Ascending aorta (tissue), 2 donors: ENCODE results near the gene ESR1. TPM values are rescaled to one million over a fixed set of nuclear protein-coding genes. Genes with fewer than 3 reads are reported as not detected.
A peak's percentile ranks its signal among the peaks of the same experiment; 100 is the strongest.
"Not testable (repeated sequence)": the region's sequence is repeated elsewhere in the genome, so short reads cannot be mapped to it uniquely, and the experiment has no call there.

ENCODE experiments used
- DNase-seq, 2 donors: peaks; one replicate each; pipeline ENCODE4 v3.0.0-alpha.2; 2019; ENCODE audit warnings: low spot score in 2 of 2
- H3K27ac ChIP-seq, 2 donors: fragments of 200-600 bp; sonication (generic); one replicate each; pipeline ENCODE4 v1.5.1; 2016 to 2017; ENCODE audit warnings: mild to moderate bottlenecking in 1 of 2
- H3K27me3 ChIP-seq: fragments of 200-600 bp; sonication (generic); one replicate; pipeline ENCODE4 v1.5.1; 2017
- H3K36me3 ChIP-seq, 2 donors: fragments of 200-600 bp; sonication (generic); one replicate each; pipeline ENCODE4 v1.5.1; 2016
- H3K4me1 ChIP-seq, 2 donors: fragments of 200-600 bp; sonication (generic); one replicate each; pipeline ENCODE4 v1.5.1; 2016 to 2017; ENCODE audit warnings: mild to moderate bottlenecking in 1 of 2
- H3K4me3 ChIP-seq, 2 donors: fragments of 200-600 bp; sonication (generic); one replicate each; pipeline ENCODE4 v1.5.1; 2016 to 2017; ENCODE audit warnings: mild to moderate bottlenecking in 1 of 2
- H3K9me3 ChIP-seq, 2 donors: fragments of 200-600 bp; sonication (generic); one replicate each; pipeline ENCODE4 v1.5.1; 2016
- intact Hi-C: fragments of 100-400 bp; cut with DNase I; formaldehyde crosslinking; loops from one replicate; pipeline ENCODE4 v1.15.1; 2023
- total RNA-seq: library from RNA; depleted of rRNA; stranded (reverse); fragments of >200 nt; gene quantifications from one replicate; pipeline ENCODE4 v1.1.0, GENCODE V29; 2016
- TF ChIP-seq, protein P1 (sequence below), 3 experiments: fragments of 200-600 bp in 2 of 3; fragments of 450-650 bp in 1 of 3; sonication (generic) in 2 of 3; IDR thresholded peaks; one replicate each; pipeline ENCODE4 v1.5.1; 2016 to 2019; ENCODE audit warnings: antibody characterized with exemption in 3 of 3, mild to moderate bottlenecking in 1 of 3, moderate library complexity in 1 of 3

ESR1 gene
- total RNA-seq, 1 donor from 2014 or later: 3.0 TPM

DNA sequence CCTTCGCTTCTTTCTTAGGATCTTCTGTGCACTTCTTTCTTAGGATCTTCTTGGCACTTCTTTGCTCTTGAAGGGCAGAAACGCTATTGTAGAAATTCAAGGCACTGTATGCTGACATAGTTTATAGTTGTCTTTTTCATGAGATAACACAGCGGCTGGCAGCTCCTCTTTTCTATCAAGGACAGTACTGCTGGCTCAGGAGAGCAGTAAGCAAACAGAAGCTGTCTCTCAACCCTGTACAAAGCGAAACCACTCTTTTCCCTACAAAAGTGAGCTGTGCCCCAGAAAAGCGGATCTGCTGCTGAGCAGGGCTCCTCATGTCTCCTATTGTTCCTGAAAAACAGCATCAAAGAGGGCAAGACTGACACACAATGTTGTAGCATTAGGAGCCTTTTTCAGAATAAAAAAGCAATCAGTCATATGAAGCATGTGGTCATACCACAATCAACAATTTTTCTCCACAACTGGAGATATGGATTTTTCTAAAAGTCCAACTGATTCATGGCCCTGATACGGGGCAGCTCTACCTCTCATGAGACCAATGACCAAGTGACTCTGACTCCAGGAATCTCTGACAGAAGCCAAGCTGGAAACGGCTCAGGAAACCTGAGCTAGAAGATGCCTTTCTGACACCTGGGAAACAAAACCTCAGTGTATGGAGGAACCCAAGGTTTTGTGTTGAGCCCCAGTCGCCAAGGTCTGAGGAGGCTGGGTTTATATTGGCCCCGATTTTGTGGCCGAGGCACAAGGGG is 255.9 kb downstream of the ESR1 start:
- H3K27ac ChIP-seq: no peak overlapping the region
- H3K4me1 ChIP-seq: peaks cover 0 to 4% of the 10 kb centered on the region in 2 donors
- intact Hi-C loops: no loop called here
- H3K9me3 ChIP-seq: no peaks in the 10 kb centered on the region
- no peak overlapping the region for H3K4me3 ChIP-seq
- TF ChIP-seq, protein P1, sequence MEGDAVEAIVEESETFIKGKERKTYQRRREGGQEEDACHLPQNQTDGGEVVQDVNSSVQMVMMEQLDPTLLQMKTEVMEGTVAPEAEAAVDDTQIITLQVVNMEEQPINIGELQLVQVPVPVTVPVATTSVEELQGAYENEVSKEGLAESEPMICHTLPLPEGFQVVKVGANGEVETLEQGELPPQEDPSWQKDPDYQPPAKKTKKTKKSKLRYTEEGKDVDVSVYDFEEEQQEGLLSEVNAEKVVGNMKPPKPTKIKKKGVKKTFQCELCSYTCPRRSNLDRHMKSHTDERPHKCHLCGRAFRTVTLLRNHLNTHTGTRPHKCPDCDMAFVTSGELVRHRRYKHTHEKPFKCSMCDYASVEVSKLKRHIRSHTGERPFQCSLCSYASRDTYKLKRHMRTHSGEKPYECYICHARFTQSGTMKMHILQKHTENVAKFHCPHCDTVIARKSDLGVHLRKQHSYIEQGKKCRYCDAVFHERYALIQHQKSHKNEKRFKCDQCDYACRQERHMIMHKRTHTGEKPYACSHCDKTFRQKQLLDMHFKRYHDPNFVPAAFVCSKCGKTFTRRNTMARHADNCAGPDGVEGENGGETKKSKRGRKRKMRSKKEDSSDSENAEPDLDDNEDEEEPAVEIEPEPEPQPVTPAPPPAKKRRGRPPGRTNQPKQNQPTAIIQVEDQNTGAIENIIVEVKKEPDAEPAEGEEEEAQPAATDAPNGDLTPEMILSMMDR (IDR thresholded peaks at IDR 0.05): no peak
- no peaks in the 10 kb centered on the region for H3K27me3 ChIP-seq
- no peak for DNase-seq
- no peaks in the 10 kb centered on the region for H3K36me3 ChIP-seq

DNA sequence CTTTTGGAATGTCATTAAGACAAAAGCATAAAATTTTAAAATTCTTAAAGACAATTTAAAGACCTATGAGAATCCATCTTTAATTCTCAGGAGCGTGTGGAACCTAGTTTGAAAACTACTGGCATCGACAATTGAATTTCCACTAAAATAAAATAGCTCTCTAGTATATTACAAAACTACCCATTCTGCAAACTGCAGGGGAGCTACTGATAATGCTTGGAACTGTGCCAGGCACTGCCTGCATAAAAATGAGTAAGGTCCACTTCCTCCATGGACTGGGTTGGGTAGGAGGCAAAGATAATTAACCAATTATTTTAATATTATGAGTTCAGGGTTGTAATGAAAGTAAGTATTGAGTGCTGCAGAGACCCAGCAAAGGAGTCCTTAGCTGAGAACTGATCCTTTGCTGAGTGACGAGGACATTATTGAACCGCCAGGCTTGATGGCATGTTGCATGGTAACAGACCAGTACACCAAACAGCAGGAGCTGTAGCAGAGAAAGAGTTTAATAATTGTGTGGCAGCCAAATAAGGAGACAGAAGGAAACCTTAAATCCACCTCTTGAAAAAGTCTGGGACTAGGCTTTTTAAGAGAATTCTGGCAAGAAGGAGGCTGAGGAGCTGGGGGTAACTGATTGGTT is 261.3 kb downstream of the ESR1 start:
- TF ChIP-seq, protein P1 (IDR thresholded peaks at IDR 0.05): no peak
- no peak for DNase-seq
- no peak overlapping the region for H3K27ac ChIP-seq
- H3K27me3 ChIP-seq: no peaks in the 10 kb centered on the region
- intact Hi-C loops: no loop called here
- no peak overlapping the region for H3K4me3 ChIP-seq
- H3K9me3 ChIP-seq: no peaks in the 10 kb centered on the region
- H3K36me3 ChIP-seq: no peaks in the 10 kb centered on the region
- H3K4me1 ChIP-seq: peaks cover 0 to 2% of the 10 kb centered on the region in 2 donors

DNA sequence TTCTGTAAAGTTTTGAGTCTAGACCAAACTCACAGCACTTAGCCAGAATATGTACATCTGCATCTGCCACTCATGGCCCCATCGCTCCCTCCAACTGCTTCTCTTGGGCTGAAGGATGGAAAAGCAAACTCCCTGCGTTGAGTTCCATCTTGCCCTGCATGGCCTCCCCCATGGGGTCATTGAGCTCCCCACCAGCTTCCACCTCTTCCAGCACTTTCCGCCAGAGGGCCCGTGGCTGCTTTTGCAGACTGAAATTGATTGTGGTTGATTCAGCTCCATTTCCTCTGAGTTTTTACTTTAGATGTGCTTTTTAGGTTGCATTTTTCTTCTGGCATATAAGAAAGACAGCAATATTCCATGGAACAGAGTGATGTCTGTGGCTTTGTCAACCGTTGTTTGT is 263.1 kb downstream of the ESR1 start:
- H3K27ac ChIP-seq: no peak overlapping the region
- intact Hi-C loops: no loop called here

DNA sequence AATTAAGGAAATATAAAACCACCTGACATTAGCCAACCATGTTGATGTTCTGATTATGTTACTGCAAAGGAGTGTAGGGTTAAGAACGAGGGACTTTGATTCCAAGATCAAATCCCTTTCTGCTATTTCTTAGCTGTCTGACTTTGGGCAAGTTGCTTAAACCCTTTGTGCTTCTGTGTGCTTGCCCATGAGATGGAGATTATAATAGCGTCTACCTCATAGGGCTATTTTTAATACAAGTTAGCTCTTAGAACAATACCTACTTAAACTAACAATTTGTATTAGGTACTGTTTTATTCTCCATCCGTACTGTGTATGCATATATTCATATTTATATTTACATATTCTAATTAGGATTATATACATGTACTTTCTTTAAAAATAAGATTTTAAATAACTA is 263.8 kb downstream of the ESR1 start:
- Histone ChIP-seq H3K27me3 (no peaks in the 10 kb centered on the region), H3K36me3 (no peaks in the 10 kb centered on the region), H3K27ac (no peak overlapping the region), H3K4me1 (peaks cover 0 to 2% of the 10 kb centered on the region in 2 donors), H3K4me3 (no peak overlapping the region), H3K9me3 (peaks cover 7 to 9% of the 10 kb centered on the region in 2 donors)
- DNase-seq: no peak
- intact Hi-C loops: no loop called here
- TF ChIP-seq, protein P1 (IDR thresholded peaks at IDR 0.05): no peak

More for the DNA sequence above, 263.1 kb downstream of the ESR1 start:
- Histone ChIP-seq H3K4me1 (peaks cover 0 to 2% of the 10 kb centered on the region in 2 donors), H3K9me3 (peaks cover 0 to 3% of the 10 kb centered on the region in 2 donors), H3K27me3 (no peaks in the 10 kb centered on the region), H3K36me3 (no peaks in the 10 kb centered on the region), H3K4me3 (no peak overlapping the region)
- DNase-seq: no peak
- TF ChIP-seq, protein P1 (IDR thresholded peaks at IDR 0.05): no peak

DNA sequence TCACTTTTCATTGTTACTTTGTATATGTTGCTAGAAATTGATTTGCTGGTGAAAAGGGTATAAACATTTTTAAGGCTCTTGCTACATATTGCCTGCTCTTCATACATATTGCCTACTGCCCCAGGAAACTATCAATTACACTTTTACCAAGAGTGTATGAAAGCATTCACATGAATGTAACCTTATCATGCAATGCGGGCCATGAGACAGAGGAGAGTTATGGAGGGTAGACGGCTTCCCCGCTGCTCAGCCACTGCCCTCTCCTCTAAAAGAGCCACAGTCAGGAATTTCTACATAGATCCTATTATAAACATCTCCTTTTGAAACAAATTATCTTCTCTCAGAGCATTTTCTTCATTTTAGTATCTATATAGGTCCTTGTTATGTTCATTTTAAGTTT is 264.4 kb downstream of the ESR1 start:
- Histone ChIP-seq H3K27ac (peak overlapping the region in 1 of 2 donors; percentile 0), H3K9me3 (peaks cover 11 to 14% of the 10 kb centered on the region in 2 donors), H3K27me3 (no peaks in the 10 kb centered on the region), H3K36me3 (no peaks in the 10 kb centered on the region), H3K4me3 (no peak overlapping the region), H3K4me1 (peaks cover 0 to 2% of the 10 kb centered on the region in 2 donors)
- intact Hi-C loops: no loop called here
- TF ChIP-seq, protein P1 (IDR thresholded peaks at IDR 0.05): no peak
- DNase-seq: no peak

DNA sequence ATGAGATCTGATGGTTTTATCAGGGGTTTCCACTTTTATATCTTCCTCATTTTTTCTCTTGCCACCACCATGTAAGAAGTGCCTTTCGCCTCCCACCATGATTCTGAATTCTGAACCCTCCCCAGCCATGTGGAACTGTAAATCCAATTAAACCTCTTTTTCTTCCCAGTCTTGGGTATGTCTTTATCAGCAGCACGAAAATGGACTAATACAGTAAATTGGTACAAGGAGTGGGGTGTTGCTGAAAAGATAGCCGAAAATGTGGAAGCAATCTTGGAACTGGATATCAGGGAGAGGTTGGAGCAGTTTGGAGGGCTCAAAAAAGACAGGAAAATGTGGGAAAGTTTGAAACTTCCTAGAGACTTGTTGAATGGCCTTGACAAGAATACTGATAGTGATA is 268.8 kb downstream of the ESR1 start:
- peaks cover 11 to 15% of the 10 kb centered on the region in 2 donors for H3K9me3 ChIP-seq
- DNase-seq, H3K36me3 ChIP-seq, H3K27ac ChIP-seq, H3K4me3 ChIP-seq, H3K4me1 ChIP-seq, intact Hi-C loops, H3K27me3 ChIP-seq: not testable (repeated sequence)
